ENCODE results near the gene HIP1R.
"Not testable (repeated sequence)": the region's sequence is repeated elsewhere in the genome, so short reads cannot be mapped to it uniquely, and the experiment has no call there.

Gene HIP1R

DNA sequence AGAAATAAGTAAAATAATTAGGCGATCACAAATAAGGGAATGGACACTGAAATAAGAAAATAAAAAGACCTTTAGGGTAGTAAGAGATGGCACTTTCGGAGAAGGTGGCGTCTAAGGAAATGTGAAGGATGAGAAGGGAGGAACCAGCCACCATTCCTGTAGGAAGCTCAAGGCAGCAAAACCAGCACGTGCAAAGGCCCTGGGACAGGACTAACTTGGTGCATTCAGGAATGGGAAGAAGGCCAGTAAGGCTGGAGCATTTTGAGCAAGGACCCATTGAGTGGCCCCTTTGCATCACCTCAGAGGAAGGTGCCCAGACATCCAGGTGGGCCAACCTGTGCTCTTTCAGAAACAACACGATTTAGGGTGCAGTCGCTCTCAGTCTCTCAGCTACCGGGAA lies 61.4 kb downstream of the HIP1R start:
- no peak for DNase-seq

DNA sequence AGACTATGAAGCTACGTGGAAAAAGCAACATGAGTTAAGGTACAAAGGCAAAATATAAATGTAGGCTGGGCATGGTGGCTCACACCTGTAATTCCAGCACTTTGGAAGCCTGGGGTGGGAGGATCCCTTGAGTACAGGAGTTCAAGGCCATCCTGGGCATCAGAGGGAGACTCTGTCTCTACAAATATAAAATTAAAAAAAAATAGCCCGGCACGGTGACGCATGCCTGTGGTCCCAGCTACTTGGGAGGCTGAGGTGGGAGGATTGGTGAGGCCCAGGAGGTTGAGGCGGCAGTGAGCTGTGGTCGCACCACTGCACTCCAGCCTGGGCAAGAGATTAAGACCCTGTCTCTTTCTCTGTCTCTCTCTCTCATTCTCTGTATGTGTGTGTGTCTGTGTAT lies 64.6 kb downstream of the HIP1R start:
- no peak for DNase-seq

DNA sequence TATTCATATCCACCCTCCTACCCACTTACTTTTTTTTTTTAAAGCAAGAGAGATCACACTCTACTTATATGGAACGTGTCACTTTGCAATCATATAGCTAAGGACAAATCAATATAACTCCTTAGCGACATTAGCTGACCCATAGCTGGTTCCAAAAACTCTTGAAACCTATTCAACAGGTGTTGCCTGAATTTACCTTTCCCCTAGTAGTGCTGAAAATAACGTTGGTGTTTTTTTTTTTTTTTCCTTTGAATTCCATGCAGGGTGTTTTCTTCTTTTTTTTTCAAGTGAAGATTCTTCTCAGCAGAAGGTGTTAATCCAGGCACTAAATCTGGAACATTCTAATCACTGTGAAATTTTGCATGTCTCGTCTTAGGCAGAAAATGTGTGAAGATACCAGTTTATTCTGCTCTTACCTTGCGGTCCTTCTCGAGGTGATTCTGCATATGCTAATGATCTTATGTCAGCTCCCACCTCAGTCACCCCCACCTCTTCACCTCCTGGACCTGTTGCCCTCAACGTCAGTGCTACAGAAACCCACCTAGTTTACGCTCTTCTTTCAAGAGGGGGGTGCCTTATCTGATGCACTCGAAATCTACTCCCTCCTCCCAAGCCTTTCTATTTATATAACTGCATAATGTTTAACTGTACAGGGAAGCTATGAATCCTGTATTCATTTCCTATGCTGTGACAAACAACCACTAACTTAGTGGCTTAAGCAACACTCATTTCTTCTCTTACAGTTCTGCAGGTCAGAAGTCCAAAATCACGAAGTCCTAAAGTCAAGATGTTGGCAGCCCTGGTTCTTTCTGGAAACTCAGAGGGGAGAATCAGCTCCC lies 67.8 kb downstream of the HIP1R start:
- no peak for DNase-seq

DNA sequence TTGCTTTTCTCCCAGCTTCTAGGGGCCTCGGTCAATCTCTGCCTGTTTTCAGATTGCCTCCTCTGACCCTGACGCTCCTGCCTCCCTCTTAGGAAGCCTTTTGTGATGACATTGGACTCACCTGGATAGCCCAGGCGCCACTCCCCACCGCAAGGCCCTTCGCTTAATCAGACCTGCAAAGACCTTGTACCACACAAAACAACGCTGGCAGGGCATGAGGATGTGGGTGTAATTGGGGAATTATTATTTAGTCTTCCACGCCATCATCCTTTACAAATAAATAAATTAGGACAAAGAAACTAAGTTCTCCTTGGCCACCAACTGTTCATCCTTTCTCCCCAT lies 68.4 kb downstream of the HIP1R start:
- no peak for DNase-seq

DNA sequence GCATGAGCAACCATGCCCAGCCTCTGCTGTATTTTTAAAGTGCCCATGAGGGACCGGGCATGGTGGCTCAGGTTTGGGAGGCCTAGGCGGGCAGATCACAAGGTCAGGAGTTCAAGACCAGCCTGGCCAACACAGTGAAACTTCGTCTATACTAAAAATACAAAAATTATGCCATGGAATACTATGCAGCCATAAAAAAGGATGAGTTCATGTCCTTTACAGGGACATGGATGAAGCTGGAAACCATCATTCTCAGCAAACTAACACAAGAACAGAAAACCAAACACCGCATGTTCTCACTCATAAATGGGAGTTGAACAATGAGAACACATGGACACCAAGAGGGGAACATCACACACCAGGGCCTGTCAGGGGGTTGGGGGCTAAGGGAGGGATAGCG lies 70.0 kb downstream of the HIP1R start:
- not testable (repeated sequence) for DNase-seq

DNA sequence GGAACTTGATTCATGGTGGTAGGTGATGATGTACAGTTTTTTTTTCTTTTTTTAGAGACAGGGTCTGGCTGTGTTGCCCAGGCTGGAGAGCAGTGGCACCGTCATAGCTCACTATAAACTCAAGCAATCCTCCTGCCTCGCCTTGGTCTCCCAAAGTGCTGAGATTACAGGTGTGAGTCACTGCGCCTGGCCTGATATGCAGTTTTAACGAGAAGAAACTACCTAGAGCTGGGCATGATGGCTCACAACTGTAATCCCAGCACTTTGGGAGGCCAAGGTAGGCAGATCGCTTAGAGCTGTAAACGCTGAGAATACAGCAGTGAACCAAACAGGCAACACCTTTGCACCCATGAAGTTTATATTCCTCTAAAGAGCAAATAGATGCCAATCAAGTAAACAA lies 73.7 kb downstream of the HIP1R start:
- no peak for DNase-seq

DNA sequence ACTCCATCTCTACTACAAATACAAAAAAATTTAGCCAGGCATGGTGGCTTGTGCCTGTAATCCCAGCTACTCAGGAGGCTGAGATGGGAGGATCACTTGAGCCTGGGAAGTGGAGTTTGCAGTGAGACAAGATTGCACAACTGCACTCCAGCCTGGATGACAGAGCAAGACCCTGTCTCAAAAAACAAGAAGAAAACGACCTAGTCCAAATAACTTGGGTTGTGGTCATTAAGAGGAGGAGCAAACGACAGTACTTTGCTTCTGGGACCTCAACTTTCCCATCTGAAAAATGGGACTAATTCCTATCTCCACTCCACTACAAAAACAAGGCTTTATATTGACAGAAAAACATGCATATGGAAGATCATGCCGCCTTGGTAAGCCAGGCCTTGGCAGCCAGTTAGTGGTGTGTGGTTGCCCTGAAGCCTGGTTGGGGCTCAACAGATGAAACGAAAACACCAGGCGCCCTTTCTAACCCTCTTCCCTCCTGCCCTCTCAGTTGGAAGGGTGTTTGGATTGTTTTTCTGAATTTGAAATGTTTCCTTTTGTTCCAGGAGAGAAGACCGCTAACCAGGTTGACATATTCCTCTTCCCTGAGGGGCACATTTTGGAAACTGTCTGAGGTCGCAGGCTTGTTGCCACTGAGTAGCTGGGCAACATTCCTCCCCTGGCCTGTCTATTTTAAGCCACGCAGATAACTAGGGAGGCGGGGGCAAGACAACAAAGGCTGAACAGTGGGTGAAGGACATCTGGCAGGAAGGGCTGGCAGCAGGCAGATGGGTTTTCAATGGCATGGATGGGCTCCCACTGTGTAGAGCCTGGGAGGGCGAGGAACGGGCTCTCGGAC lies 74.4 kb downstream of the HIP1R start:
- DNase-seq, result no peak

Measured in RPMI8226 (cell line).